ENCODE measurements around the gene CYSTM1.

CYSTM1 gene

DNA sequence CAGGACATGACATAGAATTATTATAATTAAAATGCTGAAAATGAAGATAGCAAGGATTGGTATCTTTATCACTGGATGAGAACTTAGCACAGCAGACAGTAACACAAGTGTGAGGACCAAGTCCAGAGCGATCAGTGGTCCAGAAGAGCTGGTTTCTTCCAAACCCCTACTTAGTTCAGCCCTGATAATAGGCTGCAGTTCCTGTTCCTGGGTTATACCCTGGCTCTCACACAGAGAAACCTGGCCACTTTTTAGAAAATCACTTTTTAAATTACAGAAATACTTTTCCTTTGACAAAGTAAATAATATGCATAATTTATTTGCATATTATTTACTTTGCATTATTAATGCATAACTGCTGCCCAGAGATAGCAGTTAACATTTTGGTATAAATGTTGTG is 40.3 kb downstream of the CYSTM1 start:
- no peak overlapping the region for H3K4me3 ChIP-seq (ENCODE audit: low read depth, low read length)
- POLR2A ChIA-PET = interaction anchor here (1.3 kb wide), 1 partner anchor 131 kb away, joined by 4 read pairs; the partner anchor contains the start of gene HBEGF
- TF ChIP-seq ZNF585B (tag by site-specific recombination; IDR thresholded peaks at IDR 0.05) (no peak), BCL11A (tag by site-specific recombination; IDR thresholded peaks at IDR 0.05; ENCODE audit: low read depth) (no peak), ZNF530 (tag by site-specific recombination; IDR thresholded peaks at IDR 0.05; ENCODE audit: low read depth) (no peak), ZNF670 (tag by site-specific recombination; IDR thresholded peaks at IDR 0.05; ENCODE audit: low read depth) (no peak), ZNF416 (tag by site-specific recombination; IDR thresholded peaks at IDR 0.05) (no peak), ZNF133 (tag by site-specific recombination; IDR thresholded peaks at IDR 0.05) (no peak)
- no peaks in the 10 kb centered on the region for H3K36me3 ChIP-seq (ENCODE audit: control insufficient read depth in 2 of 2, insufficient read depth in 1 of 2, low read length in 2 of 2)
- H3K9me3 ChIP-seq (ENCODE audit: control insufficient read depth, insufficient read depth, low read depth, low read length) = no peaks in the 10 kb centered on the region
- CTCF ChIA-PET = interaction anchor here (0.7 to 1.6 kb wide), 4 partner anchors 9 to 142 kb away, joined by 3 to 7 read pairs (median 4); no protein-coding TSS in a partner anchor
- peaks cover 16% of the 10 kb centered on the region for H3K4me1 ChIP-seq (ENCODE audit: control insufficient read depth, insufficient read depth, low read length)
- no peak overlapping the region for H3K27ac ChIP-seq (ENCODE audit: extremely low read depth, low read depth, low read length)

DNA sequence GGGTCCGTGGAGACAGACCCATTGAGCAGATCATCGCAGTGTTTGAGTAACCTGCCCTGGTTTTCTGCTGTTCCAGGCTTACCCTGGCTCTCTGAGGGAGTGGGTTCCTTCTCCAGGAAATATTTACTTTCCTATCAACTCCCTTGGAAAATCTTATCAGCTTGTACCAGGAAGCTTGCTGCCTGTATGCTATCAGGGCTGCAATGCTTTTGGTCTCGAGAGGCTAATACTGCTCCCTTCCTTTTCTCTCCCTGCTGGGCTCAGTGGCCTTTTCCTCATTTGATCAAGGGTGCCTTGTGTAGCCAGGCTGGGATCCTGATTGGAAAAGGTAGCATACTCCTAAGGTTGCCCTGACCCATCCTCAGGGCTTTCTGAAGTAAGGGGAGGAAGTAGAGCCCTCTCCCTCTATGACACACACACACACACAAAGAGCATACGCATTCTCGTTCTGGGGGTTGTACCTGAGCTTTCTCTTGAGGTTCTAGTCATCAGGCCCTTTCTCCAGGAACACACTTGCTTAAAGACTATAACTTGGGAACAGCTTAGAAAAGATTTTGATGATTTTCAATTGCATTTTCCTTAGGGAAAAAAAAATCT is 41.6 kb downstream of the CYSTM1 start:
- no peak overlapping the region for H3K27ac ChIP-seq (ENCODE audit: extremely low read depth, low read depth, low read length)
- CTCF ChIA-PET = interaction anchor here (0.6 to 1.5 kb wide), 4 partner anchors 28 to 142 kb away, joined by 3 to 5 read pairs (median 4); no protein-coding TSS in a partner anchor
- H3K36me3 ChIP-seq (ENCODE audit: control insufficient read depth in 2 of 2, insufficient read depth in 1 of 2, low read length in 2 of 2) = no peaks in the 10 kb centered on the region
- POLR2A ChIA-PET = interaction anchor here (1.1 to 1.3 kb wide), 2 partner anchors 10 to 184 kb away, joined by 3 to 4 read pairs; no protein-coding TSS in a partner anchor
- H3K4me1 ChIP-seq (ENCODE audit: control insufficient read depth, insufficient read depth, low read length) = peaks cover 22% of the 10 kb centered on the region
- no peaks in the 10 kb centered on the region for H3K9me3 ChIP-seq (ENCODE audit: control insufficient read depth, insufficient read depth, low read depth, low read length)
- H3K4me3 ChIP-seq (ENCODE audit: low read depth, low read length) = no peak overlapping the region
- TF ChIP-seq ZNF664 (tag by site-specific recombination; IDR thresholded peaks at IDR 0.05) = no peak
- TF ChIP-seq, protein P1, sequence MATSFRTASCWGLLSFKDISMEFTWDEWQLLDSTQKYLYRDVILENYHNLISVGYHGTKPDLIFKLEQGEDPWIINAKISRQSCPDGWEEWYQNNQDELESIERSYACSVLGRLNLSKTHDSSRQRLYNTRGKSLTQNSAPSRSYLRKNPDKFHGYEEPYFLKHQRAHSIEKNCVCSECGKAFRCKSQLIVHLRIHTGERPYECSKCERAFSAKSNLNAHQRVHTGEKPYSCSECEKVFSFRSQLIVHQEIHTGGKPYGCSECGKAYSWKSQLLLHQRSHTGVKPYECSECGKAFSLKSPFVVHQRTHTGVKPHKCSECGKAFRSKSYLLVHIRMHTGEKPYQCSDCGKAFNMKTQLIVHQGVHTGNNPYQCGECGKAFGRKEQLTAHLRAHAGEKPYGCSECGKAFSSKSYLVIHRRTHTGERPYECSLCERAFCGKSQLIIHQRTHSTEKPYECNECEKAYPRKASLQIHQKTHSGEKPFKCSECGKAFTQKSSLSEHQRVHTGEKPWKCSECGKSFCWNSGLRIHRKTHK (tag by site-specific recombination; IDR thresholded peaks at IDR 0.05) = no peak
- TF ChIP-seq, protein P2, sequence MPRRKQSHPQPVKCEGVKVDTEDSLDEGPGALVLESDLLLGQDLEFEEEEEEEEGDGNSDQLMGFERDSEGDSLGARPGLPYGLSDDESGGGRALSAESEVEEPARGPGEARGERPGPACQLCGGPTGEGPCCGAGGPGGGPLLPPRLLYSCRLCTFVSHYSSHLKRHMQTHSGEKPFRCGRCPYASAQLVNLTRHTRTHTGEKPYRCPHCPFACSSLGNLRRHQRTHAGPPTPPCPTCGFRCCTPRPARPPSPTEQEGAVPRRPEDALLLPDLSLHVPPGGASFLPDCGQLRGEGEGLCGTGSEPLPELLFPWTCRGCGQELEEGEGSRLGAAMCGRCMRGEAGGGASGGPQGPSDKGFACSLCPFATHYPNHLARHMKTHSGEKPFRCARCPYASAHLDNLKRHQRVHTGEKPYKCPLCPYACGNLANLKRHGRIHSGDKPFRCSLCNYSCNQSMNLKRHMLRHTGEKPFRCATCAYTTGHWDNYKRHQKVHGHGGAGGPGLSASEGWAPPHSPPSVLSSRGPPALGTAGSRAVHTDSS (tag by site-specific recombination; IDR thresholded peaks at IDR 0.05) = no peak
- TF ChIP-seq ZNF202 (tag by site-specific recombination; IDR thresholded peaks at IDR 0.05; ENCODE audit: borderline replicate concordance) = no peak
- TF ChIP-seq, protein P3, sequence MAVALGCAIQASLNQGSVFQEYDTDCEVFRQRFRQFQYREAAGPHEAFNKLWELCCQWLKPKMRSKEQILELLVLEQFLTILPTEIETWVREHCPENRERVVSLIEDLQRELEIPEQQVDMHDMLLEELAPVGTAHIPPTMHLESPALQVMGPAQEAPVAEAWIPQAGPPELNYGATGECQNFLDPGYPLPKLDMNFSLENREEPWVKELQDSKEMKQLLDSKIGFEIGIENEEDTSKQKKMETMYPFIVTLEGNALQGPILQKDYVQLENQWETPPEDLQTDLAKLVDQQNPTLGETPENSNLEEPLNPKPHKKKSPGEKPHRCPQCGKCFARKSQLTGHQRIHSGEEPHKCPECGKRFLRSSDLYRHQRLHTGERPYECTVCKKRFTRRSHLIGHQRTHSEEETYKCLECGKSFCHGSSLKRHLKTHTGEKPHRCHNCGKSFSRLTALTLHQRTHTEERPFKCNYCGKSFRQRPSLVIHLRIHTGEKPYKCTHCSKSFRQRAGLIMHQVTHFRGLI (tag by site-specific recombination; IDR thresholded peaks at IDR 0.05) = no peak
- TF ChIP-seq, protein P4, sequence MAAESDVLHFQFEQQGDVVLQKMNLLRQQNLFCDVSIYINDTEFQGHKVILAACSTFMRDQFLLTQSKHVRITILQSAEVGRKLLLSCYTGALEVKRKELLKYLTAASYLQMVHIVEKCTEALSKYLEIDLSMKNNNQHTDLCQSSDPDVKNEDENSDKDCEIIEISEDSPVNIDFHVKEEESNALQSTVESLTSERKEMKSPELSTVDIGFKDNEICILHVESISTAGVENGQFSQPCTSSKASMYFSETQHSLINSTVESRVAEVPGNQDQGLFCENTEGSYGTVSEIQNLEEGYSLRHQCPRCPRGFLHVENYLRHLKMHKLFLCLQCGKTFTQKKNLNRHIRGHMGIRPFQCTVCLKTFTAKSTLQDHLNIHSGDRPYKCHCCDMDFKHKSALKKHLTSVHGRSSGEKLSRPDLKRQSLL (tag by site-specific recombination; IDR thresholded peaks at IDR 0.05) = no peak
- TF ChIP-seq ZNF600 (tag by site-specific recombination; IDR thresholded peaks at IDR 0.05) = no peak
- TF ChIP-seq, protein P5, sequence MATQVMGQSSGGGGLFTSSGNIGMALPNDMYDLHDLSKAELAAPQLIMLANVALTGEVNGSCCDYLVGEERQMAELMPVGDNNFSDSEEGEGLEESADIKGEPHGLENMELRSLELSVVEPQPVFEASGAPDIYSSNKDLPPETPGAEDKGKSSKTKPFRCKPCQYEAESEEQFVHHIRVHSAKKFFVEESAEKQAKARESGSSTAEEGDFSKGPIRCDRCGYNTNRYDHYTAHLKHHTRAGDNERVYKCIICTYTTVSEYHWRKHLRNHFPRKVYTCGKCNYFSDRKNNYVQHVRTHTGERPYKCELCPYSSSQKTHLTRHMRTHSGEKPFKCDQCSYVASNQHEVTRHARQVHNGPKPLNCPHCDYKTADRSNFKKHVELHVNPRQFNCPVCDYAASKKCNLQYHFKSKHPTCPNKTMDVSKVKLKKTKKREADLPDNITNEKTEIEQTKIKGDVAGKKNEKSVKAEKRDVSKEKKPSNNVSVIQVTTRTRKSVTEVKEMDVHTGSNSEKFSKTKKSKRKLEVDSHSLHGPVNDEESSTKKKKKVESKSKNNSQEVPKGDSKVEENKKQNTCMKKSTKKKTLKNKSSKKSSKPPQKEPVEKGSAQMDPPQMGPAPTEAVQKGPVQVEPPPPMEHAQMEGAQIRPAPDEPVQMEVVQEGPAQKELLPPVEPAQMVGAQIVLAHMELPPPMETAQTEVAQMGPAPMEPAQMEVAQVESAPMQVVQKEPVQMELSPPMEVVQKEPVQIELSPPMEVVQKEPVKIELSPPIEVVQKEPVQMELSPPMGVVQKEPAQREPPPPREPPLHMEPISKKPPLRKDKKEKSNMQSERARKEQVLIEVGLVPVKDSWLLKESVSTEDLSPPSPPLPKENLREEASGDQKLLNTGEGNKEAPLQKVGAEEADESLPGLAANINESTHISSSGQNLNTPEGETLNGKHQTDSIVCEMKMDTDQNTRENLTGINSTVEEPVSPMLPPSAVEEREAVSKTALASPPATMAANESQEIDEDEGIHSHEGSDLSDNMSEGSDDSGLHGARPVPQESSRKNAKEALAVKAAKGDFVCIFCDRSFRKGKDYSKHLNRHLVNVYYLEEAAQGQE (tag by site-specific recombination; IDR thresholded peaks at IDR 0.05) = no peak
- no peak for TF ChIP-seq ZNF133 (tag by site-specific recombination; IDR thresholded peaks at IDR 0.05)
- no peak for TF ChIP-seq ZNF621 (tag by site-specific recombination; IDR thresholded peaks at IDR 0.05)
- TF ChIP-seq, protein P6, sequence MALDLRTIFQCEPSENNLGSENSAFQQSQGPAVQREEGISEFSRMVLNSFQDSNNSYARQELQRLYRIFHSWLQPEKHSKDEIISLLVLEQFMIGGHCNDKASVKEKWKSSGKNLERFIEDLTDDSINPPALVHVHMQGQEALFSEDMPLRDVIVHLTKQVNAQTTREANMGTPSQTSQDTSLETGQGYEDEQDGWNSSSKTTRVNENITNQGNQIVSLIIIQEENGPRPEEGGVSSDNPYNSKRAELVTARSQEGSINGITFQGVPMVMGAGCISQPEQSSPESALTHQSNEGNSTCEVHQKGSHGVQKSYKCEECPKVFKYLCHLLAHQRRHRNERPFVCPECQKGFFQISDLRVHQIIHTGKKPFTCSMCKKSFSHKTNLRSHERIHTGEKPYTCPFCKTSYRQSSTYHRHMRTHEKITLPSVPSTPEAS (tag by site-specific recombination; IDR thresholded peaks at IDR 0.05) = no peak
- TF ChIP-seq ZNF677 (tag by site-specific recombination; IDR thresholded peaks at IDR 0.05) = no peak
- no peak for TF ChIP-seq KLF9 (tag by site-specific recombination; IDR thresholded peaks at IDR 0.05; ENCODE audit: low read depth)
- TF ChIP-seq, protein P7, sequence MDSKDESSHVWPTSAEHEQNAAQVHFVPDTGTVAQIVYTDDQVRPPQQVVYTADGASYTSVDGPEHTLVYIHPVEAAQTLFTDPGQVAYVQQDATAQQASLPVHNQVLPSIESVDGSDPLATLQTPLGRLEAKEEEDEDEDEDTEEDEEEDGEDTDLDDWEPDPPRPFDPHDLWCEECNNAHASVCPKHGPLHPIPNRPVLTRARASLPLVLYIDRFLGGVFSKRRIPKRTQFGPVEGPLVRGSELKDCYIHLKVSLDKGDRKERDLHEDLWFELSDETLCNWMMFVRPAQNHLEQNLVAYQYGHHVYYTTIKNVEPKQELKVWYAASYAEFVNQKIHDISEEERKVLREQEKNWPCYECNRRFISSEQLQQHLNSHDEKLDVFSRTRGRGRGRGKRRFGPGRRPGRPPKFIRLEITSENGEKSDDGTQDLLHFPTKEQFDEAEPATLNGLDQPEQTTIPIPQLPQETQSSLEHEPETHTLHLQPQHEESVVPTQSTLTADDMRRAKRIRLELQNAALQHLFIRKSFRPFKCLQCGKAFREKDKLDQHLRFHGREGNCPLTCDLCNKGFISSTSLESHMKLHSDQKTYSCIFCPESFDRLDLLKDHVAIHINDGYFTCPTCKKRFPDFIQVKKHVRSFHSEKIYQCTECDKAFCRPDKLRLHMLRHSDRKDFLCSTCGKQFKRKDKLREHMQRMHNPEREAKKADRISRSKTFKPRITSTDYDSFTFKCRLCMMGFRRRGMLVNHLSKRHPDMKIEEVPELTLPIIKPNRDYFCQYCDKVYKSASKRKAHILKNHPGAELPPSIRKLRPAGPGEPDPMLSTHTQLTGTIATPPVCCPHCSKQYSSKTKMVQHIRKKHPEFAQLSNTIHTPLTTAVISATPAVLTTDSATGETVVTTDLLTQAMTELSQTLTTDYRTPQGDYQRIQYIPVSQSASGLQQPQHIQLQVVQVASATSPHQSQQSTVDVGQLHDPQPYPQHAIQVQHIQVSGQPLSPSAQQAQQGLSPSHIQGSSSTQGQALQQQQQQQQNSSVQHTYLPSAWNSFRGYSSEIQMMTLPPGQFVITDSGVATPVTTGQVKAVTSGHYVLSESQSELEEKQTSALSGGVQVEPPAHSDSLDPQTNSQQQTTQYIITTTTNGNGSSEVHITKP (tag by site-specific recombination; IDR thresholded peaks at IDR 0.05) = no peak
